HG02678 (cell line): Measurements from ENCODE around the gene EGFL8.
A peak's percentile ranks its signal among the peaks of the same experiment; 100 is the strongest.

ENCODE experiments used
- ATAC-seq: cut with Tn5 transposase; IDR thresholded peaks from one replicate; pipeline ENCODE4 v1.9.1; 2021; ENCODE audit warnings: mild to moderate bottlenecking, moderate library complexity; ENCODE audit not compliant: unreplicated experiment

Gene EGFL8

DNA sequence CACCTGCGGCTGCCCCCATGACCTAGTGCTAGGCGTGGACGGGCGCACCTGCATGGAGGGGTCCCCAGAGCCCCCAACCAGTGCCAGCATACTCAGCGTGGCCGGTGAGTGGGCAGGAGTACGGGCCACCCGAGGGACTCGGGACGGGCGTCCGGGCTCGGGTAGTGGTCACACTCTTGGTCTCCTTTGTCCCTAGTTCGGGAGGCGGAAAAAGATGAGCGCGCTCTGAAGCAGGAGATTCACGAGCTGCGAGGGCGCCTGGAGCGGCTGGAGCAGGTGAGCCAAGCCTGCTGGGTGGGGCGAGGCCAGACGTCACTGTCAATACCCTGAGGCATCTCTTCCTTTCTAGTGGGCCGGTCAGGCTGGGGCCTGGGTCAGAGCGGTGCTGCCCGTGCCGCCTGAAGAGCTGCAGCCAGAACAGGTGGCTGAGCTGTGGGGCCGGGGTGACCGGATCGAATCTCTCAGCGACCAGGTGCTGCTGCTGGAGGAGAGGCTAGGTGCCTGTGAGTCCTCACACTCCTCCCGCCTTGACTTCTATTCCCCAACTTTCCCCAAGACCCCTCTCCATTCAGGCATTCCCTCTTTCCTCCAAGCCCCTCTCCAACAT is 2.9 kb downstream of the EGFL8 start:
- no peak for ATAC-seq

DNA sequence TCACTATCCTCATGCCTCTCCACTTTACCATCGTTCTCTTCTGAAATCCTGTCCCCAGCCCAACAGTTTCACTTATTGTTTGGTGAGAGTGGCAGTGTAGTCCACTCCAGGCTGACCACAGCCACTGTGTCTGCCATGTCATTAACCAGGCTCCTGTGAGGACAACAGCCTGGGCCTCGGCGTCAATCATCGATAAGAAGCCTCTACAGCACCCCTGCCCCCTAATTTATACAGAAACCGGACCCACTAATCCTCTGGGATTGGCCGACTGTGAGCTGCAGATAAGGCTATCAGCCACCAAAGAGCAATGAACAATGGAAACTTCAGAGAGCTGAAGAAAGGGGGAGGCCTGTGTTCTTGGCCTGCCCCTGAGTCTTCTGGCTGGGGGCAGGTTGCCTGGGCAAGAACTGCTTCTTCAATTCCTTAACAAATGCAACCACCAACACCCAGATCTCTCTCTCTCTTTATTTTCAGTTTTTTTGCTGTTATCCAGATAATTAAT is 3.4 kb downstream of the EGFL8 start:
- ATAC-seq: no peak

GRCh38 chr6:32168350-32168749 is 4.0 kb downstream of the EGFL8 start:
- ATAC-seq: no peak

DNA sequence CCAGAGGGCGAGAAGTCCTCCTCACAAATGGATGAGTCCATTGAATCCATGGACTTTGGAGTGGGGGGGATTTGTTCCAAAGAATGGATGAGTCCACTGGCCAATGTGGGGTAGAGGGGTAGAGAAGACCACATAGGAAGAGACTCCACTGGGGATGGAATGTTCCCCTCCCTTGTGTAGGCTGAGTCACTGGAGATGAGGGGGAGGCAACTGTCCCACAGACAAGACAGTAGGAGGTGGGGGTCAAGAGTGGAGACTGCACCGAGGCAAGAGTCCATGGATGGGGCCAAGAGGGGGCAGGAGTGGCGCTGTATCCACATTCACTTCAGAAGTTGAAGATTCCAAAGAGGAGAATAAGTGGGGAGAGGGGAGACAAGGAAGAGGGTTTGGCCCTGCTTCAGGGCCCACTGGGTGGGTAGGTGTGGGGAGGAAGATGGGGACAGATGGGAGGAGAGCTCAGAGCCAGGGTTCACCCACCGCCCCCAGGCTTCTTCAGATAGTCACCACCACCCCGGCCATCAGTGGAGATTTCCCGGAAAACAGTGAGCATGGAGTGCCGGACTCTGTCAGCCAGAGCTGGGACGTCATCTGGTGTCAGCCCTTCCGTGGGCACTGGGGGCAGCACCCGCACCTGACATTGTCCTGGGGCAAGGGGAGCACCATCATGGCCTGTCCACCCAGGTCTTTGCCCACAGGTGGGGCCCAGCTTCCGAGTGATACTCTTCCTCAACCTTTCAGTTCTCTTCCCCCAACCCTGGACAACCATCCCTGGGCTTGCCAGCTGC is 4.6 kb downstream of the EGFL8 start:
- ATAC-seq: no peak

DNA sequence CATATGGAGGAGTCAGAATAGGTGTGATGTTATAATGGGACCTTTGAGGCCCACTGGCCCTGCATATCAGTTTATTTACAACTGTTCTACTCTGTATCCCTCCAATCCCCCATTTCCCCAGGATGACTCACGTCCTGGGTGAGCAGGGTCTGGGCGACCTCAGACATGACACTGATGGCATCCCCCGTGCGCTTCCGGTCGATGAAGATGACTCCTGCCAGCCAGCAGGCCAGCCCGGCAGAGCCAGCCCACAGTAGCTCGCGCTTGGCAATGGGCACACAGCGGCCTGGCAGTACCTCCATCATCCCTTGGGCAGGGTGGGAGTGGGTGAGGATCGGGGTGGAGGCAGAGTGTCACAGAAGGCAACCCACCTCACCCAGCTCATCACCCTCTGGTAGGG is 5.9 kb downstream of the EGFL8 start:
- ATAC-seq: no peak

DNA sequence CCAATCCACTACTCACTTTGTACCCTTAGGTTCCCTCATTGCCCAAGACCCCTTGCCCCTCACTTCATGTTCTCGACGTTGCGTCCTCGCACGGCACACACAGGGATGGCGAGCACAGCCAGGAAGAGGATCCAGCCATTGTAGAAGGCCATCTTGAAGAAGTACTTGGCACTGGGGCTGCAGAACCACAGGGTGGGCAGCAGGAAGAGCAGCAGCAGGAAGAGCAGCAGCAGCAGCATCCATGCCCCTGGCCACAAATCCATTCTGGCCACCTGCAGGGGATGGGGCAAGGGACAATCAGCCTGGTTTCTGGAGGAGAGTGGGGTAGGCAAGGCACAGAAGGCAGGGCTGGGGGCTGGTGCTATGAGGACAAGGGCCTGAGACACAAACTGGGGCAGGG is 6.8 kb downstream of the EGFL8 start:
- ATAC-seq: no peak

DNA sequence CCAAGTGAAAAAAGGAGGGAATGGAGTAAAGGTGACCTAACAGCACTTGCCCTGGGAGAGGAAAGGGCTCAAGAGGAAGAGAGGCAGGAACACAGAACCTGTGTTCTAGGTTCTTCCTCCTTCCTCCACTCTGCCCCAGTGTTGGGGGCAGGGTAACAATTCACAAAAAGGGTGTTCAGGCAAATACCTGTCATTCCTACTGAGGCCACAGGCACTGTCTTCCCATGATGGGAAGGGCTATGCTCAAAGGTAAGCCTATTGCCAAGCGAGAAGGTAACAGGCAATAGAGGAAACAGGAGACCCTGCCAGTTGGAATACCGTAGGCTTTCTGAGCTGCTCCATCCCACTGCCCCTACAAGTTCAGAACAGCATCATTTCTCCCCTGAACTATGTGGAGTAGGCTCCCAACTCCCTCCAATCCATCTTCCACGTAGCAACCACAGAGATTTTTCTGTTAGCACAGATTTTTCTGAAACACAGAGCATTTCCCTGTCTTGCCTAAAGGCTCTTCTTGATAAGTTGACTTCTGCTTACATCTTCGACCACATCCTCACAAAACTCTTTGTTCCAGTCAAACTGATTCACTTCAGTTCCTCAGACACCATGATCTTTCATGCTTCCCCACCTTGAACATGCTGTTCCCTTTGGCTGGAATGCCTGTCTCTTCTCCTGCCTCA is 8.8 kb downstream of the EGFL8 start:
- ATAC-seq: no peak

- no peak for ATAC-seq
These were observed 10.0 kb downstream of the EGFL8 start for GRCh38 chr6:32174416-32174815.

DNA sequence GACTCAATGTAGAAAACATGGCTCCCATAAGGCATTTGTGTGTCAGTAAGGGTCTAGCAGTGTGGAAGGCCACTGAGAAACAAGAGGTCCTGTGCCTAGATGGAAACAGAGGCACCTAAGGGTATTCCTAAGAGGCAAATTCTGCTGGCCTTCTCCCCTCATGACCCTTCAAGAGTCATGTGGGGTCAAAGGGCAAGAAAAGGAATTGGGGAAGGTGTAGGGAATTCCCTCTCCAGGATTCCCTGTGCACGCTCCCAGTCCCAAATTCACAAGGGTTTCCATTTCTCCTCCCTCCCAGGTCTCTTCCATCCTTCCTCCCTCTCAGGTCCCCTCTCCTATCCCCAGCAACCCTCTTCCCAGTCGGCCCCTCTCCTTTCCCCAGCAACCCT is 10.9 kb downstream of the EGFL8 start:
- no peak for ATAC-seq

DNA sequence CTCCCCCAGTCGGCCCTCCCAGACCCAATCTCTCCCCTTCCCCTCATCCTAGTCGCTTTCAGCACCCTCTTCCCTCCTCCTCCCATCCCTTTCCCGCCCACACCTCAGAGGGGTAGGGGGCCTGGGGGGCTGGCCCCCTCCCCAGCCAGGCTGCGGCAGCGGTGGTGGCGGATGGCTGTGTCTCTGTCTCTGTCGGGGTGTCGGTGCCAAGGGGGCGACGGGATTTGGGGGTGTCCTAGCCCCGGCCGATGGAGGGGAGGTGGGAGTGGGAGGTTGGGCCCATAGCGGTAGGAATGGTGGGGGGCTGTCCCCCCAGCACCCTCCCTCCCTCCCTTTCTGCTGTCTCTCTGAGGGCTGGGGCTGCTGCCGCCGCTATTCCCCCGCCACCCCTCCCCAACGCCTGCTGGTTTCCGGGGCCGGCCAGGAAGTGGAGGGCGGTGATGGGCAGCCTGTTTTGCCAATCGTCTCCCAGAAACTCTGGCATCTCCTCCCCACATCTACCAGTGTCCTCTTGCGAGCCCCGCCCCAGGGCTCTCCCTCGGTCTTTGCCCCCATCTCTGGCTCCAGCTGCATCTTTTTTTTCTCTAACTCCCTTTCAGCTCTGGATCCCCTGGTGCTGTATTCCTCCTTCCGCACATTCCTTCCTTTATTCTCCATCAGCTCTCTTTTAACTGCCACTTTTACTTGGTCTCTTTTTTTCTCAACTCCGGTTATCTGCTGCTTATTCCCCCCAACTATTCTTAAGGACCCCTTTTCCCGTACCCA is 11.5 kb downstream of the EGFL8 start, which contains the start of gene AGPAT1:
Gene AGPAT1 (minus strand): TSS at position 374 of the 765 bp plus-strand sequence. CDS start 4,588 bp downstream, outside the sequence.
- peak; percentile 45 for ATAC-seq

GRCh38 chr6:32176476-32177182 is 12.2 kb downstream of the EGFL8 start:
- no peak for ATAC-seq

DNA sequence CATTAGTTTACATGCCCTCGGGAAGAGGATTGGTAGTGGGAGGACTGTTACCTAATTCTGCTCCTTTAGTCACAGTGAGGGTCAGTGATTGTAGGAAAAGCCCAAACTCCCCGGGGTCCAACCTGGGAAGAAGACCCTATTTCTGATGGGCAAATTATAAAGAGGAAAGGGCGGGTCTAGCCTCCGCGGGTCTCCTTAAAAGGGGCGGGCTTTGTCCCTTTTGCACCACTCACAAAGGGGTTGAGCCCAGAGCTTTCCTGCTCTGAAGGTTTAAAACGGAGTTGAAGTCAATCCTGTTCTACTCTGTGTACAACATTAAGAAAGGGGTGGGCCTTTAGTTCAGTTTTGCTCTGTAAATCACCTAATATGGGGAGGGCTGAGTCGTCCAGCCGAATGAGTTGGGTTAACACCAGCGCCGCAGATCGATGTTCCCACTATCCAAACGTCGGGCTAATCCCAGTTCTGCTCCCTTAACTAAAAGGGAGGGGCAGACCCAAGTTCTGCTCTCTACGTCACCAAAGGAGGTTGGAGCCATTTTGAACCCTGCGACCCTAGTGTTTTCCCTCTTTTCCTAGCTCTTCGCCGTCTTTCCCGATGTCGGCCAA is 12.9 kb downstream of the EGFL8 start:
- no peak for ATAC-seq

GRCh38 chr6:32177788-32178546 is 13.6 kb downstream of the EGFL8 start, which contains the start of gene RNF5:
TSS of gene RNF5 (plus strand) at chr6:32178405. CDS start at chr6:32178512, 107 bp downstream.
- ATAC-seq: peak; percentile 79

- no peak for ATAC-seq
These were observed 14.4 kb downstream of the EGFL8 start for GRCh38 chr6:32178547-32179440.

GRCh38 chr6:32179766-32180405 is 15.5 kb downstream of the EGFL8 start:
- ATAC-seq: no peak

DNA sequence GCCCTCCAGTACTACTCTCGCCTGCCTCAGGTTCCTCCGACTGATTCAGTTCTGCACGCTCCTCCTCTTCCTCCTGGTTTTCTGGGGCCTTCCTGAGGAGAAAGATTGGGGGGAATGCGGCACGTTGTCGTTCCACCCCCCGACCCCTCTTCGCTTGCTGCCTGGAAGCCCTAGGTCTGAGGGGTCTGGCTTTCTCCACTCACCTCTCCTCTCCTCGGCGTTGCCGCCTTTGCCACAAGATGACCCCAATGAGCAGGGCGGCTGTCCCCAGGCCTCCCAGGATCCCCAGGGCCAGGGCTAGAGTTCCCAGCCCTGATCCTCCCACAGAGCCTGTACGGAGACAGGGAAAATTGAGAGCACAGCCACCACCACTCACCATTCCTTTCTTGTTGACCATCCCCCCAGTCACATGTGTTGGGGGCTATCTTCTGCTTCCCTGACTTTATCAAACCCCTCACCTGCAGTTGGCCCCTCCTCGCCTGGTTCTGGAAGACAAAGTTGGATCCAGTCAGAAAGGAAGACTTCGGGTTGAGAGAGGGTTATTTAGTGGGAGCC is 16.8 kb downstream of the EGFL8 start:
- ATAC-seq: no peak

DNA sequence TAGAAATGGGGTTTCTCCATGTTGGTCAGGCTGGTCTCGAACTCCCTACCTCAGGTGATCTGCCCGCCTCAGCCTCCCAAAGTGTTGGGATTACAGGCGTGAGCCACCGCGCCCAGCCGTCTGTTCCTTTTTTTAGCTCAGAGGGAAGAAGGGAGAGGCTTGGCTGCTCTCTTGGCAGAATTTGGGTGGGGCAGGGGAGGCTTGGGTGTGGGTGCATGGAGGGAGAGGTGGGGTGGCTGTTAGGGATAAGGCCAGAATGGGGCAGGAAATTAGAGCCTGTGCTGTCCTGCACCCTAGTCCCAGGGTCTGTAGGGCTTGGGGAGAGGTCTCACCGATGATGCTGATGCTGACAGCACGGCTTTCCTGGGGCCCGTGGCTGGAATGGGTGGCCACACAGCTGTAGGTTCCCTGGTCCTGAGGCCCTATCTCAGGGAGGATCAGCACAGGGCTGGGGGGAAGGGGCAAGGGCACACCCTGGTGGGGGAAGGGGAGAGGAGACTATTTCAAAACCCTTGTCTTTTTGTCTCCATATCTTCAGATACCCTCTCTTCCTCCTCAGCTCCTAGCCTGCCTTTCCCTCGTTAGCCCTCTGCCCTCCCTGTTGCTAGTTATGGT is 17.6 kb downstream of the EGFL8 start:
- ATAC-seq: no peak
